Fibroblast of the aortic adventitia (primary cell): ENCODE data around the gene COMMD3. TPM values are rescaled to one million over a fixed set of nuclear protein-coding genes. Genes with fewer than 3 reads are reported as not detected.

Source experiments
- DNase-seq: peaks from one replicate; pipeline ENCODE4 v3.0.0-alpha.2; 2010; ENCODE audit warnings: low read depth
- H3K4me3 ChIP-seq: 2 replicates; pipeline ENCODE4 v1.5.1; 2011; ENCODE audit warnings: low read depth, mild to moderate bottlenecking, control low read depth, low read length, moderate library complexity
- CTCF ChIP-seq: IDR thresholded peaks from 2 replicates; pipeline ENCODE4 v1.5.1; 2011; ENCODE audit warnings: mild to moderate bottlenecking, low read length, control low read depth, inconsistent platforms; ENCODE audit not compliant: insufficient read depth
- total RNA-seq: library from RNA; depleted of rRNA; stranded (reverse); fragments of >200 nt; gene quantifications from 2 replicates; pipeline ENCODE4 v1.2.3, GENCODE V29; 2012; ENCODE audit warnings: low replicate concordance

COMMD3 gene
- total RNA-seq, 1 donor = 56.9 TPM

- no peak for DNase-seq
- no peak overlapping the region for H3K4me3 ChIP-seq
- no peak for TF ChIP-seq CTCF
These were observed 3.4 kb downstream of the COMMD3 start for GRCh38 chr10:22319547-22319979.

- peak overlapping the region; percentile 73 for H3K4me3 ChIP-seq
- no peak for DNase-seq
- no peak for TF ChIP-seq CTCF
These were observed 3.9 kb downstream of the COMMD3 start for GRCh38 chr10:22319980-22320558.

- no peak for TF ChIP-seq CTCF
- DNase-seq = peak; percentile 74
- peak within 1 kb of the TSS; percentile 73 for H3K4me3 ChIP-seq
These were observed 4.5 kb downstream of the COMMD3 start, which contains the start of gene BMI1 for GRCh38 chr10:22320591-22321155. TSS of gene BMI1 (plus strand) at chr10:22321099. CDS start at chr10:22326450, 5,351 bp downstream.

GRCh38 chr10:22321156-22321923, 5.2 kb downstream of the COMMD3 start:
- TF ChIP-seq CTCF = no peak
- peak overlapping the region; percentile 73 for H3K4me3 ChIP-seq
- peak; percentile 67 for DNase-seq

GRCh38 chr10:22321924-22322640, 5.9 kb downstream of the COMMD3 start:
- TF ChIP-seq CTCF = no peak
- H3K4me3 ChIP-seq = peak overlapping the region; percentile 71
- no peak for DNase-seq

- H3K4me3 ChIP-seq = peak overlapping the region; percentile 71
- TF ChIP-seq CTCF = no peak
- DNase-seq = no peak
These were observed 6.5 kb downstream of the COMMD3 start for GRCh38 chr10:22322641-22323160.
